GM10266 (cell line): ENCODE measurements around the gene ZZZ3.

ENCODE experiments used
- DNase-seq: peaks from one replicate; pipeline ENCODE4 v3.0.0; 2012; ENCODE audit errors: extremely low spot score
- CTCF ChIP-seq: IDR thresholded peaks from 2 replicates; pipeline ENCODE4 v1.5.1; 2012; ENCODE audit warnings: mild to moderate bottlenecking, low read depth; ENCODE audit not compliant: control insufficient read depth, insufficient read depth; ENCODE audit errors: missing control alignments

The ZZZ3 gene

GRCh38 chr1:77639056-77639455 is 43.4 kb downstream of the ZZZ3 start:
- no peak for TF ChIP-seq CTCF
- DNase-seq: no peak

- TF ChIP-seq CTCF: no peak
- no peak for DNase-seq
Measured at GRCh38 chr1:77636864-77637263, 45.6 kb downstream of the ZZZ3 start.
